HL-60/S4 treated with phorbol 12-myristate 13-acetate at 8.2 ng/mL for 4 days and 3 days (cell line): ENCODE results near the gene PRPF40A.

Experiments
- in situ Hi-C: fragments of 300-500 bp; cut with MboI; formaldehyde crosslinking; loops from 2 replicates; pipeline ENCODE4 v1.15.0; 2022; ENCODE audit warnings: low sequenced_read_pairs

Gene PRPF40A

GRCh38 chr2:152655880-152656279, 61.4 kb downstream of the PRPF40A start:
- in situ Hi-C loops = loop anchor here (25.0 kb wide), 1 partner anchor 1194 kb away; no protein-coding TSS in a partner anchor

GRCh38 chr2:152651834-152652233, 65.4 kb downstream of the PRPF40A start:
- in situ Hi-C loops = loop anchor here (25.0 kb wide), 1 partner anchor 1190 kb away; no protein-coding TSS in a partner anchor

- in situ Hi-C loops = loop anchor here (25.0 kb wide), 1 partner anchor 1189 kb away; no protein-coding TSS in a partner anchor
These were observed 66.4 kb downstream of the PRPF40A start for GRCh38 chr2:152650768-152651371.

GRCh38 chr2:152649997-152650396, 67.3 kb downstream of the PRPF40A start:
- in situ Hi-C loops = loop anchor here (25.0 kb wide), 2 partner anchors 613 to 1188 kb away; no protein-coding TSS in a partner anchor

GRCh38 chr2:152648336-152648735, 68.9 kb downstream of the PRPF40A start:
- in situ Hi-C loops = loop anchor here (25.0 kb wide), 1 partner anchor 611 kb away; no protein-coding TSS in a partner anchor

GRCh38 chr2:152647552-152647951, 69.7 kb downstream of the PRPF40A start:
- in situ Hi-C loops = loop anchor here (25.0 kb wide), 1 partner anchor 610 kb away; no protein-coding TSS in a partner anchor

GRCh38 chr2:152646775-152647174, 70.5 kb downstream of the PRPF40A start:
- in situ Hi-C loops = loop anchor here (25.0 kb wide), 1 partner anchor 609 kb away; no protein-coding TSS in a partner anchor

GRCh38 chr2:152646264-152646663, 71.0 kb downstream of the PRPF40A start:
- in situ Hi-C loops = loop anchor here (25.0 kb wide), 1 partner anchor 609 kb away; no protein-coding TSS in a partner anchor

- in situ Hi-C loops = loop anchor here (25.0 kb wide), 1 partner anchor 607 kb away; no protein-coding TSS in a partner anchor
These were observed 72.9 kb downstream of the PRPF40A start for GRCh38 chr2:152644189-152644873.

GRCh38 chr2:152638590-152638989, 78.7 kb downstream of the PRPF40A start:
- in situ Hi-C loops = loop anchor here (25.0 kb wide), 1 partner anchor 601 kb away; no protein-coding TSS in a partner anchor

GRCh38 chr2:152638056-152638455, 79.2 kb downstream of the PRPF40A start:
- in situ Hi-C loops = loop anchor here (25.0 kb wide), 1 partner anchor 601 kb away; no protein-coding TSS in a partner anchor

- in situ Hi-C loops = loop anchor here (25.0 kb wide), 1 partner anchor 600 kb away; no protein-coding TSS in a partner anchor
These were observed 80.0 kb downstream of the PRPF40A start for GRCh38 chr2:152637251-152637650.

GRCh38 chr2:152635635-152636298, 81.5 kb downstream of the PRPF40A start:
- in situ Hi-C loops = loop anchor here (25.0 kb wide), 1 partner anchor 598 kb away; no protein-coding TSS in a partner anchor

GRCh38 chr2:152632736-152633135, 84.5 kb downstream of the PRPF40A start:
- in situ Hi-C loops = loop anchor here (25.0 kb wide), 1 partner anchor 595 kb away; no protein-coding TSS in a partner anchor

- in situ Hi-C loops = loop anchor here (25.0 kb wide), 1 partner anchor 593 kb away; no protein-coding TSS in a partner anchor
These were observed 86.8 kb downstream of the PRPF40A start for GRCh38 chr2:152630466-152630865.

GRCh38 chr2:152629202-152629601, 88.1 kb downstream of the PRPF40A start:
- in situ Hi-C loops = loop anchor here (10.0 to 25.0 kb wide), 2 partner anchors 444 to 592 kb away; no protein-coding TSS in a partner anchor

- in situ Hi-C loops = loop anchor here (10.0 to 25.0 kb wide), 2 partner anchors 443 to 590 kb away; no protein-coding TSS in a partner anchor
These were observed 89.8 kb downstream of the PRPF40A start for GRCh38 chr2:152627351-152627957.

- in situ Hi-C loops = loop anchor here (10.0 to 25.0 kb wide), 2 partner anchors 442 to 590 kb away; no protein-coding TSS in a partner anchor
These were observed 90.3 kb downstream of the PRPF40A start for GRCh38 chr2:152626911-152627339.

- in situ Hi-C loops = loop anchor here (10.0 to 25.0 kb wide), 2 partner anchors 440 to 588 kb away; no protein-coding TSS in a partner anchor
These were observed 92.5 kb downstream of the PRPF40A start for GRCh38 chr2:152624805-152625204.

GRCh38 chr2:152623775-152624174, 93.5 kb downstream of the PRPF40A start:
- in situ Hi-C loops = loop anchor here (10.0 kb wide), 1 partner anchor 439 kb away; no protein-coding TSS in a partner anchor
